Measurements from ENCODE around the gene GLTPD2.

GLTPD2 gene

GRCh38 chr17:4772235-4772613, 16.5 kb upstream of the GLTPD2 start:
- DNase-seq = no peak

DNA sequence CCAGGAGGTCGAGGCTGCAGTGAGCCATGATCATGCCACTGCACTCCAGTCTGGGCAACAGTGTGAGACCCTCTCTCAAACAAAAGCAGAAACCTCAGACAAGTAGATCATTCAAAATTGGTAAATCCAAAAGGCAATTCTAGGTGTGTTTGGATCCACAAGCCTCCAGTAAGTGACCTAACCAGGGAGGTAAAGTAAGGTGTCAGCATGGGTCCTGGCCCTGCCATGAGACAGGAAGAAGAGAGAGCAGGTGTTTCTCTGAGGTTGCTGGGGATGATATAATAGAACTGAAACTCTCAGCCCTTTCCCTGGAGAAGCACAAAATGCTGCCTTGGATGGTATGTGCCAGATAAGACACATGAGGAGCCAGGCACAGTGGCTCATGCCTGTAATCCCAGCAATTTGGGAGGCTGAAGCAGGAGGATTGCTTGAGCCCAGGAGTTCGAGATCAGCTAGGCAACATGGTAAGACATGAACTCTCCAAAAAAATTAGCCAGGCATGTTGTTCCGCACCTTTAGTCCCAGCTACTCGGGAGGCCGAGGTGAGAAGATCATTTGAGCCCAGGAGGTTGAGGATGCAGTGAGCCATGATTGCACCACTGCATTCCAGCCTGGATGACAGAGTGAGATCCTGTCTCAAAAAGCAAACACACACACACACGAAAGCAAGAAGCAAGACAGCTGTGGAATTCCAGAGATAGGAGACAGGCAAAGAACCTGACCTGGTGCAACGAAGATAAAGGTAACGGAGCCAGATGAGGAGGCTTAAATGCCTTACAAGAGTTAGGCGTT, 10.6 kb upstream of the GLTPD2 start:
- no peak for DNase-seq

DNA sequence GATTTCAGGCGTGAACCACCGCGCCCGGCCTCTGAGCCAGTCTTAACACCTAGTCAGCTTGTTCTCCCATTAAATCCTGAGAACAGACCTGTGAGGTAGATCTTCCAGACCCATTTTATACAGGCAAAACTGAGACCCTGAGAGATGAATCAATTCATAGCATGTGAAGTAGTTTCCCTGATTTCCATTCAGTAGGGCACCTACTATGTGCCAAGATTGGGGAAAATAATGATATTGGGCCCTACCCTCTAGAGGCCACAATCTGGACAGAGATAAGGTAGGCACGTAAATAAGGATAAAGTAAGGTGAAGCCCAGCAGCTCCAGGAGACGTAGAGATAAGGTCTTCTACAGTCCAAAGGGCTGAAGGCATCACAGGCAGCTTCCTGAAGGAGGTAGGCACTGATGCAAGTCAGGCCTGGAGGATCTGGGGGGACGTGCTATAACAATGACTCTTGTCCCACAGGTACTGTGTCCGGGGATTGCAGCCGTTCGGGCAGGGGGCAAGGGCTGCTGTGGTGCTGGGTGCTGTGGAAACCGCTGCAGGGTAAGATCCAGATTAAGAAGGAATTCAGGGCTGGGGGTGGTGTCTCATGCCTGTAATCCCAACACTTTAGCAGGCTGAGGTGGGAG, 8.3 kb upstream of the GLTPD2 start:
- no peak for DNase-seq

DNA sequence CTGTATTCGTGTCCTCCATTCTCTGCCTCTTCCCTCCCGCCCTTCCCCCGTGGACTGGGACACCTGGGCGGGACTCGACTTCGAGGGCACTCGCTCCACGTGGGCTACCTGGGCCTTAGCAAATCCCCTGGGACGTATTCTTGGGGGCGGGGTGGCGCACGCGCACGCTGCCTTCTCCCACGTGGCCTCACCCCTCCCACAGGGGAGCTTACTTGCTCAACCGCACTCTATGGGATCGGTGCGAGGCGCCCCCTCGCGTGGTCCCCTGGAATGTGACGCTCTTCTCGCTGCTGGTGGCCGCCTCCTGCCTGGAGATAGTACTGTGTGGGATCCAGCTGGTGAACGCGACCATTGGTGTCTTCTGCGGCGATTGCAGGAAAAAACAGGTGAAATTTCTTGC, 6.1 kb upstream of the GLTPD2 start:
- no peak for DNase-seq

DNA sequence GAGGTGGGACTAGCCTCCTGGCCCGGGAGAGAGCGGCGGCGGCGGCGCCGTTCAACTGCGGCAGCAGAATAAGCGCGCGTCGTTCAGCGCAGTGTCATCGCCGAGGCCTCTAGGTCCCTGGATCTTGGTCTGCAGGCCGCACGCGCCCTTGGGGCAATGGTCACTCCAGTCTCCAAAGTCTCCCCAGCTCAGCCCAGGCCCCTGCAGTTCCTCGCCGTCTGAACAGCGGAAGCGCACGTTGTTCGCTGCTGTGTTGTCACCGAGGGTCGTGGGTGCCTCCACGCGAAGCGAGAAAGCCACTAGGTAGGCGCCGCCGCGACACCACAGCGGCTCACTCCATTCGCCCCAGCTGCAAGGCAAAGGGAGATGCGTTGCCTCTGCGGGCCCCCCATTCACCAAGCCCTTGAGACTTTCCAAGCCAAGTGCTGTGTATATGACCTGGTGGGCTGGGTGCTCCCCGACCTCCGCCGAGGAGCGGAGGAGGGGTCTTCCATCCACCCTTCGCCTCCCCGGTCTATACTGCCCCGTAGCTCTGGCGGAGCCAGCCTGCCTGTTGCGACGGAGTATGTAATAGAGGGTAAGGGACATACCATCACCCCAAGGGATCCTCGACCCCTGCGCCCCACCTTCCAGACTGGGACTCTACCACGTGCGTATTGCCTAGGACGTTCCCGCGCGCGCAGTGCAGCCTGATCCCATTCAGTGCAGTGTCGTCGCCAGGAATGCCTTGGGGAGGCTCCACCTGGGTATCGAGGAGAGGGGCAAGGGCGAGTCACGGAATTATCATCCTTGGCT, 3.3 kb upstream of the GLTPD2 start:
- DNase-seq = no peak

GRCh38 chr17:4786106-4786511, 2.7 kb upstream of the GLTPD2 start, which contains the start of gene VMO1:
Gene VMO1 (minus strand): TSS chr17:4786364. CDS start chr17:4786352, 12 bp downstream.
- no peak for DNase-seq

DNA sequence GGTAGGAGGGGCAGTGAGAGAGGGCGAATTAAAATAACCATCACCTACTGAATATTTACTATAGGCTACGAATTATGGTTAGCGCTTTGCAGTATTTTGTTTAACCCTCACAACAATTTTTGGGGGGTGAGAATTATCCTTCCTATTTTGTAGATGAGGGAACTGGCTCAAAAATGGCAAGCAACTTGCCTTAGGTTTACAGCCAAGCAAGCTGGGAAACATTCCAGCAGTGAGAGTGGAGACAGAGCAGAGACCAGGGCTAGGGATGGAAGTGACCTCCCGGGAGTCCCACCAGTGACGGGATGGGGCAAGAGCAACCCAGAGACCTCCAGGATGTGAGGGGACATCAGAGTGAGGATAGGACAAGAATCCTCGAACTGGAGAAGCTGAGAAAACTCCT, 2.2 kb upstream of the GLTPD2 start:
- DNase-seq = no peak

GRCh38 chr17:4788159-4788806, 481 bp upstream of the GLTPD2 start:
- DNase-seq = no peak

GRCh38 chr17:4789701-4789950, 862 bp downstream of the GLTPD2 start:
- DNase-seq = no peak

DNA sequence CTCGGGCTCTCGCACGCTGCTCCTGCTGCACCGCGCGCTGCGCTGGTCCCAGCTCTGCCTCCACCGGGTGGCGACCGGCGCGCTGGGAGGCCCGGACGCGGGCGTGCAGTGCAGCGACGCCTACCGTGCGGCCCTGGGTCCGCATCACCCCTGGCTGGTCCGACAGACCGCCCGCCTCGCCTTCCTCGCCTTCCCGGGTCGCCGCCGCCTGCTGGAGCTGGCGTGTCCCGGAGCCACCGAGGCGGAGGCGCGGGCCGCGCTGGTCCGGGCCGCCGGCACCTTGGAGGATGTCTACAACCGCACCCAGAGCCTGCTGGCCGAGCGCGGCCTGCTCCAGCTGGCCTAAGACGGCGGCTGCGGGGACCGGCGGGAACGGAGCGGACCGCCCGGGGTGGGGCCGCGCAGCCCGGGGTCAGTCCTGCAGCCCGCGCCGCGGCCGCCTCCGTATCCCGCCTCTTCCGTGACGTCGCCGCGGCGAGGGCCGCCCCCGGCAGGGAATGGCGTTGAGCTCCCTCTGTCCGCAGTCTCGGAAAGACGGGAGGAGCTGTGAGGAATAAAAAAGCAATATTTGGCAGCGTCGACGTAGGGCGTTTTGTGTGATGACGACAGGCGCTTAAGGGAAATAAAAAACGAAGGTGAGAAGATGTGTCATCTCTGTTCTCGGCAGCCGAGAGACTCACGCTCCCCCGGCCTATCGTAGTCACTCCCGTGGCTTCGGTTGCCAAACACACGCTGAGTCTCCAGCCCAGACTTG, 1.4 kb downstream of the GLTPD2 start:
- DNase-seq = peak; percentile 75

GRCh38 chr17:4790705-4791088, 1.9 kb downstream of the GLTPD2 start:
- DNase-seq = no peak

GRCh38 chr17:4795168-4795567, 6.4 kb downstream of the GLTPD2 start:
- no peak for DNase-seq

GRCh38 chr17:4796552-4796920, 7.8 kb downstream of the GLTPD2 start:
- peak; percentile 37 for DNase-seq

- DNase-seq = no peak
Measured at GRCh38 chr17:4800462-4801196, 11.9 kb downstream of the GLTPD2 start.

GRCh38 chr17:4802228-4802627, 13.5 kb downstream of the GLTPD2 start, which contains the start of gene C17orf114:
Gene C17orf114 (minus strand): TSS chr17:4802328.
- DNase-seq = no peak

GRCh38 chr17:4806456-4806776, 17.7 kb downstream of the GLTPD2 start:
- no peak for DNase-seq

- peak; percentile 84 for DNase-seq
Measured at GRCh38 chr17:4806777-4807604, 18.2 kb downstream of the GLTPD2 start, which contains the start of gene PLD2. Gene PLD2 (plus strand): TSS chr17:4807152. CDS start chr17:4807773, 621 bp downstream.

GRCh38 chr17:4807605-4808377, 19.0 kb downstream of the GLTPD2 start:
- DNase-seq = no peak

GRCh38 chr17:4808378-4808767, 19.6 kb downstream of the GLTPD2 start:
- no peak for DNase-seq

DNA sequence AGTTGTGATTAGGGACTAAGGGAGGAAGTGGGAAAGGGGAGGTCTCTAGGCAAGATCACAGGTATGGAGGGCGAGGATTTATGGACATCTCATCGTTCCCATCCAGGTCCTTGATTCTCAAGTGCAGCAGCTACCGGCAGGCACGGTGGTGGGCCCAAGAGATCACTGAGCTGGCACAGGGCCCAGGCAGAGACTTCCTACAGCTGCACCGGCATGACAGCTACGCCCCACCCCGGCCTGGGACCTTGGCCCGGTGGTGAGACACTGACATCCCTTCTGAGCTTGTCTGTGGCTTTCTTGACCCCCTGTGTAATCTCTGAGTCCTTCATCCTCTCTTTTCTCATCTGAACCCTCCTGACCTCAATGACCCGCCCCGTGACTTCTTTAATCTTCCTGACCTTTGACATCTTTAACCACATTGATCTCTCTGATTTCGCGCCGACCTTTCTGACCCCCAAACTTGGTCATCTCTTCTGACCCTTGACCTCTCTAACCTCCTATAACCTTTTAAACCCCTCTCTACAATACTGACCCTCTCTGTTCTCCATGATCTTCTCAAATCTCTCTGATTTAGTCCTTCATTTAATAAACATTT, 22.0 kb downstream of the GLTPD2 start:
- DNase-seq = no peak
